Sigmoid colon (tissue), 3 donors: Measurements from ENCODE around the gene JAKMIP3.

Experiments
- POLR2A ChIP-seq, 2 donors: fragments of 450-650 bp; IDR thresholded peaks; one replicate each; pipeline ENCODE4 v1.6.1; 2016; ENCODE audit warnings: antibody characterized with exemption in 2 of 2, mild to moderate bottlenecking in 2 of 2, moderate library complexity in 2 of 2
- TF ChIP-seq, protein P1 (sequence below), 4 experiments: fragments of 450-650 bp in 3 of 4; fragments of 200-600 bp in 1 of 4; IDR thresholded peaks; one replicate each; pipeline ENCODE4 v1.5.1; 2016 to 2019; ENCODE audit warnings: antibody characterized with exemption in 4 of 4, mild to moderate bottlenecking in 3 of 4, moderate library complexity in 2 of 4

DNA sequence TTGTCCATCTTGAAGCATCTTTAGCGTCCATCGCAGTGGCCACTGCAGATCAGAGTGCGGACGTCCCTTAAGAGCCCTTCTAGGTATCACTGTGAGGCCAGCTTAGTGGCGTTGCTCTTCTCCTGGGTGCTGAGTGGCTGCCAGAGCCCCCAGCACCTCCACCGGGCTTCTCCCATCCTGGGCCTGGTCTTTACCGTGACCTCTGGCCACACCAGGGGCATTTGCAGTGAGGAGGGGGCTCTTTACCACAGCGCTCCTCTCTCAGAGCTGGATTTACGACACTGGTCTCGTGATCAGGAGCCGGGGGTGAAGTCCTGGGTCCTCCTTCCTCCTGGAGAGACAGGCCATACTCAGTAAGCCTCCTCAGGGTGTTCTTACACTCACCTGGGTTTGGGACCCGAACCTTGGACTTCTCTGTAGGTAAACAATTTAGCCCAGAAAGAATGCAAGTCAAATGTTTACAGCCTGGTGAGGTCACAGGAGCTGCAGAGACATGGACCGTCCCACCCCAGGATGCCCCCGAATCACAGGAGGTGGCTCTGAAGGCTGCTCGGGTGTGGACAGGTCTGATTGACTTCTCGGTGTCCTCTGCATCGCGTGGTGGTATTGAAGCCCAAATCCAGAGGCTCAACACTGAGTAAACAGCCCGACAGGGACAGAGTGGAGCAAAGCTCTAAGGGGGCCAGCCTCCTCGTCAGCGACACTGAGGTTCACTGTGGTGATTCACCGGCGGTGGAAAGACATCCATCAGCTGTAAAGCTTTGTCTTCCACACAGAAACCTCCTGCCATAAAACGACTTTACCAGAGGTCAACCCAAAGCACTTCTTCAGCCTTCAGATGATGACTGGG lies 33.0 kb downstream of the JAKMIP3 start:
- TF ChIP-seq, protein P1, sequence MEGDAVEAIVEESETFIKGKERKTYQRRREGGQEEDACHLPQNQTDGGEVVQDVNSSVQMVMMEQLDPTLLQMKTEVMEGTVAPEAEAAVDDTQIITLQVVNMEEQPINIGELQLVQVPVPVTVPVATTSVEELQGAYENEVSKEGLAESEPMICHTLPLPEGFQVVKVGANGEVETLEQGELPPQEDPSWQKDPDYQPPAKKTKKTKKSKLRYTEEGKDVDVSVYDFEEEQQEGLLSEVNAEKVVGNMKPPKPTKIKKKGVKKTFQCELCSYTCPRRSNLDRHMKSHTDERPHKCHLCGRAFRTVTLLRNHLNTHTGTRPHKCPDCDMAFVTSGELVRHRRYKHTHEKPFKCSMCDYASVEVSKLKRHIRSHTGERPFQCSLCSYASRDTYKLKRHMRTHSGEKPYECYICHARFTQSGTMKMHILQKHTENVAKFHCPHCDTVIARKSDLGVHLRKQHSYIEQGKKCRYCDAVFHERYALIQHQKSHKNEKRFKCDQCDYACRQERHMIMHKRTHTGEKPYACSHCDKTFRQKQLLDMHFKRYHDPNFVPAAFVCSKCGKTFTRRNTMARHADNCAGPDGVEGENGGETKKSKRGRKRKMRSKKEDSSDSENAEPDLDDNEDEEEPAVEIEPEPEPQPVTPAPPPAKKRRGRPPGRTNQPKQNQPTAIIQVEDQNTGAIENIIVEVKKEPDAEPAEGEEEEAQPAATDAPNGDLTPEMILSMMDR (IDR thresholded peaks at IDR 0.05), result no peak
- TF ChIP-seq POLR2A (IDR thresholded peaks at IDR 0.05), result no peak
